DOHH2 (cell line): ENCODE results near the gene ODAD3.

Source experiments
- H3F3A ChIP-seq: fragments of 200-600 bp; sonication (generic), shearing (Covaris generic); 2 replicates; pipeline ENCODE4 v1.6.0; 2016; ENCODE audit warnings: antibody characterized with exemption, mild to moderate bottlenecking; ENCODE audit not compliant: control insufficient read depth, insufficient read depth
- H3K27ac ChIP-seq: fragments of 200-600 bp; sonication (generic); 2 replicates; pipeline ENCODE4 v1.5.1; 2014; ENCODE audit warnings: low read depth, mild to moderate bottlenecking, low read length, moderate library complexity
- H3K27me3 ChIP-seq: fragments of 200-600 bp; sonication (generic); 2 replicates; pipeline ENCODE4 v1.6.1; 2014; ENCODE audit warnings: mild to moderate bottlenecking, low read length, mixed read lengths; ENCODE audit not compliant: control insufficient read depth
- H3K36me3 ChIP-seq: fragments of 200-600 bp; sonication (generic); 2 replicates; pipeline ENCODE4 v1.6.1; 2014; ENCODE audit warnings: mild to moderate bottlenecking, low read length, moderate library complexity, mixed read lengths; ENCODE audit not compliant: control insufficient read depth
- H3K4me1 ChIP-seq: fragments of 200-600 bp; sonication (generic); 2 replicates; pipeline ENCODE4 v1.6.1; 2014; ENCODE audit warnings: mild to moderate bottlenecking, low read length, mixed read lengths; ENCODE audit not compliant: control insufficient read depth
- H3K4me2 ChIP-seq: fragments of 200-600 bp; sonication (generic); 2 replicates; pipeline ENCODE4 v1.6.0; 2014; ENCODE audit warnings: mild to moderate bottlenecking, low read length, moderate library complexity
- H3K4me3 ChIP-seq: fragments of 200-600 bp; sonication (generic); 2 replicates; pipeline ENCODE4 v1.5.1; 2014; ENCODE audit warnings: mild to moderate bottlenecking, low read length, mixed read lengths
- H3K79me2 ChIP-seq: fragments of 200-600 bp; sonication (generic); 2 replicates; pipeline ENCODE4 v1.6.1; 2014; ENCODE audit warnings: mild to moderate bottlenecking, low read length, mixed read lengths; ENCODE audit not compliant: control insufficient read depth
- H3K9me2 ChIP-seq: fragments of 200-600 bp; sonication (generic); replicated peaks from 2 replicates; pipeline ENCODE4 v1.6.1; 2014; ENCODE audit warnings: mild to moderate bottlenecking, low read length, mixed read lengths; ENCODE audit not compliant: control insufficient read depth
- H3K9me3 ChIP-seq: fragments of 200-600 bp; sonication (generic); 2 replicates; pipeline ENCODE4 v1.6.1; 2014; ENCODE audit warnings: antibody characterized with exemption, low read length, mixed read lengths; ENCODE audit not compliant: control insufficient read depth, insufficient read depth
- H4K20me1 ChIP-seq: fragments of 200-600 bp; sonication (generic); 2 replicates; pipeline ENCODE4 v1.6.0; 2014; ENCODE audit warnings: low read depth, mild to moderate bottlenecking, antibody characterized with exemption, low read length, moderate library complexity; ENCODE audit not compliant: control insufficient read depth, insufficient read depth
- CTCF ChIP-seq: fragments of 200-600 bp; sonication (generic); IDR thresholded peaks from one replicate; pipeline ENCODE4 v1.5.1; 2014; ENCODE audit warnings: antibody characterized with exemption, mild to moderate bottlenecking, low read depth, low read length; ENCODE audit not compliant: poor library complexity, severe bottlenecking
- EZH2phosphoT487 ChIP-seq: fragments of 200-600 bp; sonication (generic); IDR thresholded peaks from 2 replicates; pipeline ENCODE4 v1.6.1; 2017; ENCODE audit warnings: borderline replicate concordance, mild to moderate bottlenecking, antibody characterized with exemption, low read length, moderate library complexity, mixed read lengths

The ODAD3 gene

GRCh38 chr19:11399667-11400066 lies 35.3 kb downstream of the ODAD3 start:
- TF ChIP-seq CTCF: no peak
- no peak for TF ChIP-seq EZH2phosphoT487

GRCh38 chr19:11397089-11397610 lies 37.8 kb downstream of the ODAD3 start:
- Histone ChIP-seq H3F3A (no peaks in the 10 kb centered on the region), H3K4me2 (no peak overlapping the region), H3K79me2 (no peaks in the 10 kb centered on the region), H3K9me2 (no peaks in the 10 kb centered on the region), H3K27me3 (no peaks in the 10 kb centered on the region; the same call in 1 of the 2 replicates), H3K4me3 (no peak overlapping the region), H3K27ac (no peak overlapping the region), H3K4me1 (no peaks in the 10 kb centered on the region), H3K36me3 (no peaks in the 10 kb centered on the region), H4K20me1 (no peaks in the 10 kb centered on the region), H3K9me3 (no peaks in the 10 kb centered on the region)
- TF ChIP-seq CTCF (no peak), EZH2phosphoT487 (no peak)

More at GRCh38 chr19:11399667-11400066, 35.3 kb downstream of the ODAD3 start:
- no peak overlapping the region for H3K4me2 ChIP-seq
- no peaks in the 10 kb centered on the region for H3K9me3 ChIP-seq
- H3K4me3 ChIP-seq: no peak overlapping the region
- no peak overlapping the region for H3K27ac ChIP-seq
- no peaks in the 10 kb centered on the region for H3K4me1 ChIP-seq
- no peaks in the 10 kb centered on the region for H3K9me2 ChIP-seq
- H3K36me3 ChIP-seq: no peaks in the 10 kb centered on the region
- H3K27me3 ChIP-seq: no peaks in the 10 kb centered on the region; the same call in 1 of the 2 replicates
- no peaks in the 10 kb centered on the region for H3F3A ChIP-seq
- no peaks in the 10 kb centered on the region for H3K79me2 ChIP-seq
- H4K20me1 ChIP-seq: no peaks in the 10 kb centered on the region

DNA sequence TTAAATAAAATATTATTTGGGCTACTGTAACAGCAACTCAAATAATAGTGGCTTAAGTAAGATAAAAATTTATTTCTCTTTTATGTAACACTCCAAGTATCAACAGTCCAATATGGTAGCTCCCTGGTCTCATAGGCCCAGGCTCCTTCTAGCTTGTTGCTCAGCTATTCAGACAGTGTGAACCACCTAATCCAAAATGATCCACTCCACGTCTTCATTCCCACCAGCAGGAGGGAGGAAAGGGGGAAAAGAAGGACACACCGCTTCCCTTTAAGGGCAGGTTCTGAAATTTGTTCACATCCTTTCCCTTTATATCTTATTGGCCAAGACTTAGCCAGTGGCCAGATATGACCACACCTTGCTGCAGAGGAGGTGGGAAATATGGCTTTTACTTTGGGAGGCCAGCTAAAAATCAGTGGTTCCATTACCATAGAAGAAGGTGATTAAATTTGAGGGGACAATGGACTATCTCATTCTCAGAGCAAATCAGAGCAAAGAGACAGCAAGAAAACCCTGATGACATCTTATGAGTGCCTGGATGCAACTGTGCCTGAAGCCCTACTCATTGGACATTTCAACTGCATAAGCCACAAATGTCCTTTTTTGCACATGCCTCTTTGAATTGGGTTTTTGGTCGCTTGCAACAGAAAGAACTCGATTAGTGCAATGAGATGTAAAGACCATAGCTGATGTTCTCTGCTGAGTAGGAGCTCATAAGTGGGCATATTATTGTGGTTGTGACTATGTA lies 43.8 kb downstream of the ODAD3 start:
- H4K20me1 ChIP-seq: no peaks in the 10 kb centered on the region
- no peaks in the 10 kb centered on the region for H3K9me2 ChIP-seq
- TF ChIP-seq EZH2phosphoT487: no peak
- TF ChIP-seq CTCF: no peak

More for the DNA sequence above, 43.8 kb downstream of the ODAD3 start:
- Histone ChIP-seq H3K27me3 (no peaks in the 10 kb centered on the region; the same call in 1 of the 2 replicates), H3F3A (no peaks in the 10 kb centered on the region), H3K27ac (no peak overlapping the region), H3K4me3 (no peak overlapping the region), H3K4me2 (no peak overlapping the region), H3K9me3 (peaks cover 3% of the 10 kb centered on the region; the same call in 1 of the 2 replicates), H3K79me2 (no peaks in the 10 kb centered on the region), H3K36me3 (no peaks in the 10 kb centered on the region), H3K4me1 (peaks cover 19% of the 10 kb centered on the region)
